Right lobe of liver (tissue), 6 donors: Measurements from ENCODE around the gene SPTLC2. TPM values are rescaled to one million over a fixed set of nuclear protein-coding genes. Genes with fewer than 3 reads are reported as not detected.
A peak's percentile ranks its signal among the peaks of the same experiment; 100 is the strongest.
"Not testable (repeated sequence)": the region's sequence is repeated elsewhere in the genome, so short reads cannot be mapped to it uniquely, and the experiment has no call there.

Experiments used
- ATAC-seq, 4 donors: fragments of 200-7000 bp; cut with Tn5 transposase; one replicate each; pipeline ENCODE4 v1.9.1; 2020; ENCODE audit warnings: mild to moderate bottlenecking in 4 of 4, moderate library complexity in 4 of 4
- DNase-seq, 3 donors: peaks; one replicate each; pipeline ENCODE4 v3.0.0-alpha.2; 2020
- H3K27ac ChIP-seq, 3 donors: fragments of 200-600 bp; one replicate each; pipeline ENCODE4 v1.8.0; 2022
- H3K27me3 ChIP-seq, 2 donors: fragments of 200-600 bp; one replicate each; pipeline ENCODE4 v1.8.0; 2022
- H3K36me3 ChIP-seq, 4 donors: fragments of 200-600 bp; sonication (generic) in 1 of 4; one replicate each; pipeline versions ENCODE4 v1.5.1 to v1.8.0; 2017 to 2022; ENCODE audit warnings: control low read depth in 1 of 4
- H3K4me1 ChIP-seq, 4 donors: fragments of 200-600 bp; sonication (generic) in 1 of 4; one replicate each; pipeline versions ENCODE4 v1.5.1 to v1.8.0; 2017 to 2022; ENCODE audit warnings: control low read depth in 1 of 4
- H3K4me3 ChIP-seq, 3 donors: fragments of 200-600 bp; one replicate each; pipeline ENCODE4 v1.8.0; 2022
- H3K9me3 ChIP-seq, 4 donors: fragments of 200-600 bp; sonication (generic) in 1 of 4; one replicate each; pipeline versions ENCODE4 v1.5.1 to v1.8.0; 2017 to 2022; ENCODE audit warnings: control low read depth in 1 of 4
- POLR2A ChIP-seq: fragments of 450-650 bp; IDR thresholded peaks from one replicate; pipeline ENCODE4 v1.6.1; 2017; ENCODE audit warnings: antibody characterized with exemption, mild to moderate bottlenecking
- WGBS: methylation state at CpG from one replicate; pipeline ENCODE4 v1.1.6; 2018; ENCODE audit warnings: low coverage, low lambda C conversion rate; ENCODE audit not compliant: insufficient coverage; ENCODE audit errors: missing lambda C conversion rate; 5-methylcytosine and 5-hydroxymethylcytosine counted together
- intact Hi-C, 2 donors: fragments of 100-400 bp; cut with DNase I; formaldehyde crosslinking; loops; one replicate each; pipeline versions ENCODE4 v1.11.2 to v1.14.1; 2022
- long read RNA-seq: library from polyadenylated mRNA; unstranded; transcript quantifications from one replicate; pipeline ENCODE4 v2.0.0, GENCODE V29; 2019
- total RNA-seq, 6 experiments: library from RNA; depleted of rRNA in 2 of 6; stranded (reverse); fragments of >200 nt in 2 of 6; fragmentation: NEBNext Ultra II Directional in 3 of 6; extraction: Animal tissue kit (Norgen Biotek cat#: 25700) in 3 of 6; gene quantifications; one replicate each; pipeline versions ENCODE4 v1.1.0 to v1.2.4, GENCODE V29; 2016 to 2023
- TF ChIP-seq, protein P1 (sequence below), 4 donors: fragments of 200-600 bp in 3 of 4; fragments of 450-650 bp in 1 of 4; IDR thresholded peaks; one replicate each; pipeline versions ENCODE4 v1.5.1 to v1.8.0; 2016 to 2022; ENCODE audit warnings: antibody characterized with exemption in 4 of 4, mild to moderate bottlenecking in 2 of 4
- donor health status: DM: no; HTN: yes; CAD: no.
- donor health status: DM: no; HTN: no; CAD: no.
- donor health status: DM: no; HTN: no; CAD: no.
- donor health status: DM: no; HTN: yes; CAD: no.
- donor health status: DM: no; HTN: yes; CAD: no.

The SPTLC2 gene
- total RNA-seq, result 10 to 100 TPM in 3 of 6 experiments, 1 to 10 TPM in 3; 5.9 to 16.4 (median 10.7) TPM
- long read RNA-seq, full-length matches to known transcripts, result 1 of 2 reads
- long read RNA-seq, partial matches to known transcripts, result 1 of 2 reads
- long read RNA-seq, other reads (novel, unspliced or antisense), result 0 of 2 reads

DNA sequence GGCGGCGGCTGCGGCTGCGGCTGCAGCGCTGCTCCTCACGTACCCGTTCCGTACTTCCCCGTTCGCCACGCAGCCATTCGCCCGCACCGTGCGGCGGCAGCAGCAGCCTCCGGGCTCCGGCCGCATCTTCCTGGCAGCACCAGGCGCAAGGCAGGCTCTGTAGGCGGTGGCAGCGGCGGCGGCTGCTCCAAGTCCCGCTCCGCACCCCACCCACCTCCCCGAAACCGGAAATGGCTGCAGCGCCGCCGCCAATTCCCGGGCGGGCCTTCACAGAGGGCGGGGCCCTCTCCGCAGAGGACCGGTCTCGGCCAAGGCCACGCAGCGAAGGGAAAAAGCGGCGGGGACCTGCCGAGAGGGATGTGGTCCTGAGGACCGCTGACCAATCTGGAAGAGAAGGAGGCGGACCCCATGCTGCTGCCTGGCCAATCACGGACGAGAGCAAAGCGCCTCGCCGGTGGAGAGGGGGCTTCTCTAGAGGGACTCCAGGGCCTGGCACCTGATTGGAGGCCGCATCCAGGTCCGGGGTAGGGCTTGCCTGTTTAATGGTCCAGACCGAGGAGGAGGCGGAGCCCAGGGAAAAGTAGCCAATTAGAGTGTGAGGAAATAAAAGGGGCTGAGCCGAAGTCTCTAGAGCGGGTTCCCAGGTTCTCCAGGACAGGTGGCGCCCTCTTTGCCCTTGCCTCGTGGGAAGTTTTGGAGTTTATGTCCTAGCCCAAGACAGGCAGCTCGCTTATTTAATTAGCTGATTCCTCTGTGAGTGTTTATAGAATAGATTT is at the start of gene SPTLC2:
SPTLC2 (minus strand) TSS at position 184 of the 776 bp plus-strand sequence; CDS start at position 126, 58 bp downstream.
- DNase-seq, result peak; percentile 99
- WGBS, result 0% methylated on average over 22 of the region's 58 CpGs
- ATAC-seq, result peak; percentile 96 to 98 (median 97)
- Histone ChIP-seq H3K27me3 (no peaks in the 10 kb centered on the region), H3K36me3 (no peaks in the 10 kb centered on the region), H3K27ac (peak within 1 kb of the TSS; percentile 51 to 76 (median 54)), H3K4me3 (peak within 1 kb of the TSS; percentile 70 to 88 (median 76)), H3K9me3 (peaks cover 0 to 3% (median 0%) of the 10 kb centered on the region in 4 donors), H3K4me1 (peaks cover 0 to 8% (median 0%) of the 10 kb centered on the region in 4 donors)
- TF ChIP-seq, protein P1, sequence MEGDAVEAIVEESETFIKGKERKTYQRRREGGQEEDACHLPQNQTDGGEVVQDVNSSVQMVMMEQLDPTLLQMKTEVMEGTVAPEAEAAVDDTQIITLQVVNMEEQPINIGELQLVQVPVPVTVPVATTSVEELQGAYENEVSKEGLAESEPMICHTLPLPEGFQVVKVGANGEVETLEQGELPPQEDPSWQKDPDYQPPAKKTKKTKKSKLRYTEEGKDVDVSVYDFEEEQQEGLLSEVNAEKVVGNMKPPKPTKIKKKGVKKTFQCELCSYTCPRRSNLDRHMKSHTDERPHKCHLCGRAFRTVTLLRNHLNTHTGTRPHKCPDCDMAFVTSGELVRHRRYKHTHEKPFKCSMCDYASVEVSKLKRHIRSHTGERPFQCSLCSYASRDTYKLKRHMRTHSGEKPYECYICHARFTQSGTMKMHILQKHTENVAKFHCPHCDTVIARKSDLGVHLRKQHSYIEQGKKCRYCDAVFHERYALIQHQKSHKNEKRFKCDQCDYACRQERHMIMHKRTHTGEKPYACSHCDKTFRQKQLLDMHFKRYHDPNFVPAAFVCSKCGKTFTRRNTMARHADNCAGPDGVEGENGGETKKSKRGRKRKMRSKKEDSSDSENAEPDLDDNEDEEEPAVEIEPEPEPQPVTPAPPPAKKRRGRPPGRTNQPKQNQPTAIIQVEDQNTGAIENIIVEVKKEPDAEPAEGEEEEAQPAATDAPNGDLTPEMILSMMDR (IDR thresholded peaks at IDR 0.05), result peak in 1 of 4 donors; percentile 15
- TF ChIP-seq POLR2A, result peak; percentile 82
- intact Hi-C loops, result no loop called here

- WGBS, result 64% methylated on average over 6 of the region's 6 CpGs
- DNase-seq (no peak), ATAC-seq (no peak)
- no peaks in the 10 kb centered on the region for H3K4me1 ChIP-seq
- H3K4me3 ChIP-seq, result no peak overlapping the region
- no peaks in the 10 kb centered on the region for H3K9me3 ChIP-seq
- no peaks in the 10 kb centered on the region for H3K27me3 ChIP-seq
- H3K27ac ChIP-seq, result no peak overlapping the region
- TF ChIP-seq POLR2A, result no peak
- TF ChIP-seq, protein P1 (IDR thresholded peaks at IDR 0.05), result no peak
- H3K36me3 ChIP-seq, result no peaks in the 10 kb centered on the region
- intact Hi-C loops, result no loop called here
Observed at GRCh38 chr14:77663293-77663692, 46.9 kb upstream of the SPTLC2 start.

- H3K27ac ChIP-seq, DNase-seq, H3K36me3 ChIP-seq, intact Hi-C loops, H3K4me1 ChIP-seq, H3K9me3 ChIP-seq, ATAC-seq, H3K27me3 ChIP-seq, H3K4me3 ChIP-seq: not testable (repeated sequence)
- 33% methylated on average over 3 of the region's 9 CpGs for WGBS
Observed at GRCh38 chr14:77661562-77661961, 45.1 kb upstream of the SPTLC2 start.

DNA sequence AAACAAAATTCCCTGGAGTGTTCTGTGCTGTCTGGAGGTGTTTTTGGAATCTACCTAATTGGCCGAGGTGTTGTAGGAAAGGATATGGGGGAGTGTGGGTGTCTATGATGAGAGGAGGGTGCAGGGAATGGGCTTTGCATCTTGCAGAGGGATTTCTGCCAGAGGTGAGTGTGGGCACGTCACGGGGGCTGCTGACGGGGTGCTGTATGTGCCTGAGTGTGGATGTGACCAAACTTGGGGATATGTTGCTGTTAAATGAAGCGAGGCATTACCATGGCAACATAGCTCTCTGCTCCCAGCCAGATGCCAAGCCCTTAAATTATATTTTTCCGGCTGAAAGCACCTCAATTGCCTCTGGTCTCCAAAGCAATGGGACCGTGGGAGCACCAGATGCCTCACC is 44.3 kb upstream of the SPTLC2 start:
- Histone ChIP-seq H3K27ac (no peak overlapping the region), H3K36me3 (no peaks in the 10 kb centered on the region), H3K4me1 (no peaks in the 10 kb centered on the region), H3K9me3 (no peaks in the 10 kb centered on the region), H3K4me3 (no peak overlapping the region), H3K27me3 (no peaks in the 10 kb centered on the region)
- 80% methylated on average over 2 of the region's 7 CpGs for WGBS
- intact Hi-C loops, result no loop called here
- ATAC-seq, result no peak
- DNase-seq, result no peak
- no peak for TF ChIP-seq POLR2A
- TF ChIP-seq, protein P1 (IDR thresholded peaks at IDR 0.05), result no peak

DNA sequence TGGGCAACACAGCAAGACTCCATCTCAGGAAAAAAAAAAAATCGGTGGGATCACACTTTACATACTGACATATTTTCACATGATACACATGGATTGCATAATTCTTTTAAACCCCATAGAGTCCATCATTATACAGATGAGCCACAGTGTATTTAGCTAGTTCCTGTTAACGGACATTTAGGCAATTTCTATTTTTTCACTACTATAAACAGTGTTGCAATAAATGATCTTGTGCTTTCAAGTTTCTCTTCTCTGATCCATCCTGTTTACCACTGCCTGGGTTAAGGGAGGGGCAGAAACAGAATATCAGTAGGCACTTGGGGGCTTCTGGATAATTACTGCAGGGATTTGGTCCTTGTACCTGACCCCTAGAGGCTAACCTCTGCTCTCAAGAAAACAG is 43.4 kb upstream of the SPTLC2 start:
- Histone ChIP-seq H3K4me3 (no peak overlapping the region), H3K27ac (no peak overlapping the region), H3K27me3 (no peaks in the 10 kb centered on the region), H3K4me1 (no peaks in the 10 kb centered on the region), H3K9me3 (no peaks in the 10 kb centered on the region), H3K36me3 (no peaks in the 10 kb centered on the region)
- DNase-seq (no peak), ATAC-seq (peak in 3 of 4 donors; percentile 36 to 41 (median 38))
- intact Hi-C loops, result loop anchor here in 1 of 2 donors (10.0 kb wide), 1 partner anchor 165 kb away; no protein-coding TSS in a partner anchor
- 57% methylated on average over 2 of the region's 2 CpGs for WGBS
- TF ChIP-seq, protein P1 (IDR thresholded peaks at IDR 0.05), result no peak
